Mesothelial cell of epicardium (in vitro differentiated cells): Measurements from ENCODE around the gene BIVM. TPM values are rescaled to one million over a fixed set of nuclear protein-coding genes. Genes with fewer than 3 reads are reported as not detected.

ENCODE experiments used
- DNase-seq, 2 experiments: peaks; one replicate each; pipeline ENCODE4 v3.0.0; 2021; ENCODE audit warnings: low spot score in 2 of 2; ENCODE audit not compliant: unreplicated experiment in 2 of 2
- H3K27ac Mint-ChIP-seq: 2 replicates; pipeline ENCODE4 v1.8.0; 2021; ENCODE audit warnings: mixed read lengths
- H3K27me3 Mint-ChIP-seq: 2 replicates; pipeline ENCODE4 v1.8.0; 2021; ENCODE audit warnings: low read depth, mixed read lengths
- H3K36me3 Mint-ChIP-seq: 2 replicates; pipeline ENCODE4 v1.8.0; 2021; ENCODE audit warnings: mixed read lengths
- H3K4me1 Mint-ChIP-seq: 2 replicates; pipeline ENCODE4 v1.8.0; 2021; ENCODE audit warnings: mixed read lengths
- H3K4me3 Mint-ChIP-seq: 2 replicates; pipeline ENCODE4 v1.8.0; 2021; ENCODE audit warnings: mild to moderate bottlenecking, moderate library complexity, mixed read lengths
- H3K9me3 Mint-ChIP-seq: 2 replicates; pipeline ENCODE4 v1.8.0; 2021; ENCODE audit warnings: mixed read lengths
- CTCF ChIP-seq: fragments of 200-600 bp; sonication (generic); IDR thresholded peaks from one replicate; pipeline ENCODE4 v1.5.0; 2021; ENCODE audit warnings: antibody characterized with exemption; ENCODE audit not compliant: unreplicated experiment
- total RNA-seq: library from RNA; stranded (reverse); gene quantifications from 3 replicates; pipeline ENCODE4 v1.2.1, GENCODE V29; 2021

BIVM gene
- total RNA-seq, 1 donor from 2014 or later = 36.7 TPM

GRCh38 chr13:102792396-102792795, 6.5 kb upstream of the BIVM start:
- Mint-ChIP-seq H3K9me3 (no peaks in the 10 kb centered on the region), H3K36me3 (peaks cover 25% of the 10 kb centered on the region), H3K4me1 (peaks cover 1% of the 10 kb centered on the region), H3K4me3 (no peak overlapping the region), H3K27ac (no peak overlapping the region), H3K27me3 (no peaks in the 10 kb centered on the region)
- TF ChIP-seq CTCF = no peak
- no peak for DNase-seq

GRCh38 chr13:102793611-102794355, 5.1 kb upstream of the BIVM start:
- Mint-ChIP-seq H3K4me1 (peaks cover 5% of the 10 kb centered on the region), H3K36me3 (peaks cover 15% of the 10 kb centered on the region), H3K27ac (no peak overlapping the region), H3K27me3 (no peaks in the 10 kb centered on the region), H3K9me3 (no peaks in the 10 kb centered on the region), H3K4me3 (no peak overlapping the region)
- no peak for DNase-seq
- TF ChIP-seq CTCF = no peak

- H3K4me1 Mint-ChIP-seq = peaks cover 15% of the 10 kb centered on the region
- DNase-seq = peak in 1 of 2 experiments; percentile 60
- H3K36me3 Mint-ChIP-seq = peaks cover 2% of the 10 kb centered on the region
- peak overlapping the region; percentile 67 for H3K27ac Mint-ChIP-seq
- peak overlapping the region; percentile 85 for H3K4me3 Mint-ChIP-seq
- H3K9me3 Mint-ChIP-seq = no peaks in the 10 kb centered on the region
- no peak for TF ChIP-seq CTCF
- no peaks in the 10 kb centered on the region for H3K27me3 Mint-ChIP-seq
Observed at GRCh38 chr13:102799426-102800144, 666 bp downstream of the BIVM start.

- peak overlapping the region; percentile 85 for H3K4me3 Mint-ChIP-seq
- peak; percentile 70 for TF ChIP-seq CTCF
- peak; percentile 58 to 85 for DNase-seq
- peaks cover 8% of the 10 kb centered on the region for H3K36me3 Mint-ChIP-seq
- no peaks in the 10 kb centered on the region for H3K27me3 Mint-ChIP-seq
- H3K9me3 Mint-ChIP-seq = no peaks in the 10 kb centered on the region
- peaks cover 15% of the 10 kb centered on the region for H3K4me1 Mint-ChIP-seq
- H3K27ac Mint-ChIP-seq = peak overlapping the region; percentile 78
Observed at GRCh38 chr13:102800145-102801041, 1.5 kb downstream of the BIVM start.

GRCh38 chr13:102805680-102806079, 6.8 kb downstream of the BIVM start:
- peaks cover 10% of the 10 kb centered on the region for H3K4me1 Mint-ChIP-seq
- TF ChIP-seq CTCF = no peak

More at GRCh38 chr13:102805680-102806079, 6.8 kb downstream of the BIVM start:
- H3K4me3 Mint-ChIP-seq = no peak overlapping the region
- peaks cover 33% of the 10 kb centered on the region for H3K36me3 Mint-ChIP-seq
- H3K9me3 Mint-ChIP-seq = peaks cover 14% of the 10 kb centered on the region
- no peak for DNase-seq
- H3K27me3 Mint-ChIP-seq = no peaks in the 10 kb centered on the region
- no peak overlapping the region for H3K27ac Mint-ChIP-seq
